ENCODE data around the gene FAT4. TPM values are rescaled to one million over a fixed set of nuclear protein-coding genes. Genes with fewer than 3 reads are reported as not detected.

The FAT4 gene
- total RNA-seq, 1 experiment from 2014 or later = 4.5 TPM

- H3K36me3 ChIP-seq (ENCODE audit: low read depth) = no peaks in the 10 kb centered on the region
- CTCF ChIA-PET = no interaction called here
- no peaks in the 10 kb centered on the region; the same call in 1 of the 2 replicates for H3F3A ChIP-seq (ENCODE audit: insufficient read depth, low read depth)
- H3K4me3 ChIP-seq = no peak overlapping the region
- BruUV-seq (replicated peaks) = no TSS peak
- H4K20me1 ChIP-seq (ENCODE audit: insufficient read depth) = no peaks in the 10 kb centered on the region
- TF ChIP-seq CTCF (conservative IDR thresholded peaks at IDR 0.05) = no peak
- no peak overlapping the region for H2AFZ ChIP-seq
- no peaks in the 10 kb centered on the region for H3K9me2 ChIP-seq (ENCODE audit: insufficient read depth)
- no peak overlapping the region for H3K27ac ChIP-seq
- POLR2A ChIA-PET (ENCODE audit: unreplicated experiment) = no interaction called here
- no peaks in the 10 kb centered on the region for H3K79me2 ChIP-seq (ENCODE audit: low read depth)
- H3K4me2 ChIP-seq = no peak overlapping the region
- no peaks in the 10 kb centered on the region for H3K27me3 ChIP-seq (ENCODE audit: insufficient read depth, low read depth)
- no peaks in the 10 kb centered on the region for H3K4me1 ChIP-seq (replicated peaks; ENCODE audit: insufficient read depth)
- no peak for DNase-seq
- no peaks in the 10 kb centered on the region for H3K9me3 ChIP-seq (ENCODE audit: insufficient read depth, low read depth)
- intact Hi-C loops (cut with micrococcal nuclease; ENCODE audit: unreplicated experiment) = no loop called here
Measured at GRCh38 chr4:125352521-125352920, 37.8 kb downstream of the FAT4 start.

- H4K20me1 ChIP-seq (ENCODE audit: insufficient read depth) = no peaks in the 10 kb centered on the region
- H3K79me2 ChIP-seq (ENCODE audit: low read depth) = no peaks in the 10 kb centered on the region
- no peak overlapping the region for H3K4me3 ChIP-seq
- ChIA-PET CTCF (no interaction called here), POLR2A (ENCODE audit: unreplicated experiment) (no interaction called here)
- H3K9me2 ChIP-seq (ENCODE audit: insufficient read depth) = no peaks in the 10 kb centered on the region
- no peaks in the 10 kb centered on the region for H3K27me3 ChIP-seq (ENCODE audit: insufficient read depth, low read depth)
- no peak overlapping the region for H2AFZ ChIP-seq
- TF ChIP-seq EZH2 (IDR thresholded peaks at IDR 0.05; ENCODE audit: low read depth) (no peak), CTCF (conservative IDR thresholded peaks at IDR 0.05) (no peak)
- H3K4me2 ChIP-seq = no peak overlapping the region
- BruUV-seq (replicated peaks) = no TSS peak
- no peak for DNase-seq
- H3K27ac ChIP-seq = no peak overlapping the region
- H3K4me1 ChIP-seq (replicated peaks; ENCODE audit: insufficient read depth) = no peaks in the 10 kb centered on the region
- no peaks in the 10 kb centered on the region for H3K36me3 ChIP-seq (ENCODE audit: low read depth)
- intact Hi-C loops (cut with micrococcal nuclease; ENCODE audit: unreplicated experiment) = no loop called here
- H3F3A ChIP-seq (ENCODE audit: insufficient read depth, low read depth) = no peaks in the 10 kb centered on the region; the same call in 1 of the 2 replicates
- H3K9me3 ChIP-seq (ENCODE audit: insufficient read depth, low read depth) = no peaks in the 10 kb centered on the region
Measured at GRCh38 chr4:125353131-125353530, 38.4 kb downstream of the FAT4 start.

GRCh38 chr4:125355791-125356190, 41.0 kb downstream of the FAT4 start:
- Histone ChIP-seq H3K27me3 (ENCODE audit: insufficient read depth, low read depth) (no peaks in the 10 kb centered on the region), H4K20me1 (ENCODE audit: insufficient read depth) (no peaks in the 10 kb centered on the region), H3K27ac (no peak overlapping the region), H3K36me3 (ENCODE audit: low read depth) (no peaks in the 10 kb centered on the region), H3K9me2 (ENCODE audit: insufficient read depth) (no peaks in the 10 kb centered on the region), H3K4me1 (replicated peaks; ENCODE audit: insufficient read depth) (no peaks in the 10 kb centered on the region), H3F3A (ENCODE audit: insufficient read depth, low read depth) (no peaks in the 10 kb centered on the region), H3K9me3 (ENCODE audit: insufficient read depth, low read depth) (no peaks in the 10 kb centered on the region), H3K79me2 (ENCODE audit: low read depth) (no peaks in the 10 kb centered on the region), H3K4me3 (no peak overlapping the region), H2AFZ (no peak overlapping the region), H3K4me2 (no peak overlapping the region)
- ChIA-PET CTCF (no interaction called here), POLR2A (ENCODE audit: unreplicated experiment) (no interaction called here)
- BruUV-seq (replicated peaks) = no TSS peak
- intact Hi-C loops (cut with micrococcal nuclease; ENCODE audit: unreplicated experiment) = no loop called here
- TF ChIP-seq CTCF (conservative IDR thresholded peaks at IDR 0.05) = no peak
- TF ChIP-seq EZH2 (IDR thresholded peaks at IDR 0.05; ENCODE audit: low read depth) = no peak
- DNase-seq = no peak

Measured in PC-9 (cell line).